Measurements from ENCODE around the gene MED13L. TPM values are rescaled to one million over a fixed set of nuclear protein-coding genes. Genes with fewer than 3 reads are reported as not detected.

MED13L gene
- total and polyA plus RNA-seq, 3 donors from 2014 or later, result 56.4 to 173 (median 133) TPM

DNA sequence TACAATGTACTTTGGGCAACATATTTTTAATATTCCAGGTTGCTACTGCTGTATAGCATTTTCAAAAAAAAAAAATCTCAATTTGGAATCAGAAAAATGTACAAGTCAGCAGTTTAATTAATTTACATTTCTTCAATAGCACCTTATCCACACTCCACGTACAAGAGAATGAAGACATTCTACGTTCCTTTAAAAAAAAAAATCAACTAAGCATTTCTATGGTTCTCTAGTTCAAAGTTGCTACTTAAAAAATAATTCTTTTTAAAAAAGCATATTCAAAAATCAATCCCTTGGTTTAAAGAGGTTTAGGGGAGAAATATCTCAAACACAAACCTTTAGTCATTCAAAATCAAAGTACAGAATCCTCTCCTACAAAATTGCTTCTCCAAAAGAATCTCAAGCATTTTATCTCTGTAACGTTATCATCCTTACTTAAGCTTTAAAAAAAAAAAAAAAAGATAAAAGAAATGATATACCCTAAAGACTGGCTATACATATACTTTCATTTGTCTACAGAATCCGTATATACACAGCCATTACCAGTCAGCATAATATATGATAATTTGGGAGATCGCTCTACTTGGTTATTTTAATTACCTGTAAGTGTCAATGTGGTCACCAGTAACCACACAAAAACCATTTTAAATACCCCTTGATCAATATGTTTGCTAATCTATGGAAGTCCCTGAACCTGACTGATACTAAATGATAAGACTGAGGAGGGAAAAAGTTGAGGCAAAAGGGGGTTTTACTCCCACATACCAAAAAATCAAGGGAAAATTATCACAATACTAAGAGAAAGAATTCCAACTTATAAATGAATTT, 2.7 kb downstream of the MED13L start:
- WGBS, 2 donors, result 30 to 33% methylated on average over 5 of the region's 5 CpGs
- Histone ChIP-seq H3K9me3 (no peaks in the 10 kb centered on the region), H3K27me3 (no peaks in the 10 kb centered on the region), H3K4me3 (peak overlapping the region in 1 of 2 donors; percentile 71), H3K36me3 (ENCODE audit: low read depth, missing control alignments) (no peaks in the 10 kb centered on the region), H3K4me1 (peaks cover 9% of the 10 kb centered on the region), H3K27ac (peak overlapping the region in 1 of 2 donors; percentile 41)
- no peak for TF ChIP-seq POLR2A (IDR thresholded peaks at IDR 0.05)
- TF ChIP-seq, protein P1, sequence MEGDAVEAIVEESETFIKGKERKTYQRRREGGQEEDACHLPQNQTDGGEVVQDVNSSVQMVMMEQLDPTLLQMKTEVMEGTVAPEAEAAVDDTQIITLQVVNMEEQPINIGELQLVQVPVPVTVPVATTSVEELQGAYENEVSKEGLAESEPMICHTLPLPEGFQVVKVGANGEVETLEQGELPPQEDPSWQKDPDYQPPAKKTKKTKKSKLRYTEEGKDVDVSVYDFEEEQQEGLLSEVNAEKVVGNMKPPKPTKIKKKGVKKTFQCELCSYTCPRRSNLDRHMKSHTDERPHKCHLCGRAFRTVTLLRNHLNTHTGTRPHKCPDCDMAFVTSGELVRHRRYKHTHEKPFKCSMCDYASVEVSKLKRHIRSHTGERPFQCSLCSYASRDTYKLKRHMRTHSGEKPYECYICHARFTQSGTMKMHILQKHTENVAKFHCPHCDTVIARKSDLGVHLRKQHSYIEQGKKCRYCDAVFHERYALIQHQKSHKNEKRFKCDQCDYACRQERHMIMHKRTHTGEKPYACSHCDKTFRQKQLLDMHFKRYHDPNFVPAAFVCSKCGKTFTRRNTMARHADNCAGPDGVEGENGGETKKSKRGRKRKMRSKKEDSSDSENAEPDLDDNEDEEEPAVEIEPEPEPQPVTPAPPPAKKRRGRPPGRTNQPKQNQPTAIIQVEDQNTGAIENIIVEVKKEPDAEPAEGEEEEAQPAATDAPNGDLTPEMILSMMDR (IDR thresholded peaks at IDR 0.05), result no peak
- intact Hi-C loops (cut with DNase I; ENCODE audit: low total_unique reads), result no loop called here
- no peak for DNase-seq

GRCh38 chr12:116273813-116274550, 3.5 kb downstream of the MED13L start:
- H3K36me3 ChIP-seq (ENCODE audit: low read depth, missing control alignments), result no peaks in the 10 kb centered on the region

GRCh38 chr12:116267948-116268347, 9.5 kb downstream of the MED13L start:
- H3K27me3 ChIP-seq, result no peaks in the 10 kb centered on the region
- WGBS, 2 donors, result 26 to 48% methylated on average over 1 of the region's 1 CpG
- peaks cover 47% of the 10 kb centered on the region for H3K4me1 ChIP-seq
- no peaks in the 10 kb centered on the region for H3K9me3 ChIP-seq
- H3K27ac ChIP-seq, result no peak overlapping the region
- DNase-seq, result no peak
- intact Hi-C loops (cut with DNase I; ENCODE audit: low total_unique reads), result no loop called here
- no peak overlapping the region for H3K4me3 ChIP-seq
- TF ChIP-seq POLR2A (IDR thresholded peaks at IDR 0.05), result no peak
- H3K36me3 ChIP-seq (ENCODE audit: low read depth, missing control alignments), result no peaks in the 10 kb centered on the region

More at GRCh38 chr12:116273813-116274550, 3.5 kb downstream of the MED13L start:
- Histone ChIP-seq H3K4me3 (no peak overlapping the region), H3K27me3 (no peaks in the 10 kb centered on the region), H3K9me3 (no peaks in the 10 kb centered on the region), H3K4me1 (peaks cover 9% of the 10 kb centered on the region), H3K27ac (no peak overlapping the region)
- no peak for DNase-seq
- no peak for TF ChIP-seq POLR2A (IDR thresholded peaks at IDR 0.05)
- TF ChIP-seq, protein P1 (IDR thresholded peaks at IDR 0.05), result no peak
- WGBS, 2 donors, result 36 to 45% methylated on average over 4 of the region's 4 CpGs
- intact Hi-C loops (cut with DNase I; ENCODE audit: low total_unique reads), result no loop called here

DNA sequence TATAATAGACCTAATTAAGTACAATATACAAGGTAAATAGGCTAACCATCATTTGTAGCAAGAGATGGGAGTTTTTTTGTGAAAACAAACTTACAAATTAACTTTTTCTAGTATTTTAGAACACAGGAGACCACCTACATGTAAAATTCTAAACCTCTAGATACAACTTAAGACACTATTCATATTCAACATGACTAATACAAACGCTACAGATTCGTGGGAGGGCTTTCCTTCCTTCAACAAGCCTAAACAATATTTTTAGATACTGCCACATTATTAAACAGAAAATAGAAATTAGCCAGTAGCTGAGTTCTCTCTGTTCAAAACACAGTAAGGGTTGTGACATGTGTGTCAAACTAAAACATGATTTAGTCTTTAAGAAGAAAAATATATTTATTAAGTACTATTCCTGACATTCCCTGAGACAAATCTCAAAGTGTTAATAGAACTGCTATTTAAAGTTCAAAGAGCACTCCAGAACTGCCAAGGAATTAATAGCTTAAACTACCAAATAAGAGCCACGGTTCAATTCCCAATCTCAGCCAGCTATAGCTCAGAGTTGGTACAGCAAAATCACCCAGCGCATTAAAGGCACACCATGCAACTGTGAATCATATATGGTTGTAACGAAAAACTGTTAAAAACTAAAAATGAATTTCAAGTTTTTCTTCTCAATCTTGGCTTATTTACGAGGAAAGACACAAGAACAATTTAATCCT, 10.7 kb downstream of the MED13L start:
- intact Hi-C loops (cut with DNase I; ENCODE audit: low total_unique reads), result no loop called here
- Histone ChIP-seq H3K36me3 (ENCODE audit: low read depth, missing control alignments) (no peaks in the 10 kb centered on the region), H3K4me3 (no peak overlapping the region), H3K9me3 (no peaks in the 10 kb centered on the region), H3K4me1 (peaks cover 47% of the 10 kb centered on the region), H3K27ac (peak overlapping the region in 1 of 2 donors; percentile 44), H3K27me3 (no peaks in the 10 kb centered on the region)
- 59% methylated on average over 6 of the region's 6 CpGs for WGBS, 2 donors
- DNase-seq, result no peak
- TF ChIP-seq, protein P1 (IDR thresholded peaks at IDR 0.05), result no peak
- TF ChIP-seq POLR2A (IDR thresholded peaks at IDR 0.05), result no peak

DNA sequence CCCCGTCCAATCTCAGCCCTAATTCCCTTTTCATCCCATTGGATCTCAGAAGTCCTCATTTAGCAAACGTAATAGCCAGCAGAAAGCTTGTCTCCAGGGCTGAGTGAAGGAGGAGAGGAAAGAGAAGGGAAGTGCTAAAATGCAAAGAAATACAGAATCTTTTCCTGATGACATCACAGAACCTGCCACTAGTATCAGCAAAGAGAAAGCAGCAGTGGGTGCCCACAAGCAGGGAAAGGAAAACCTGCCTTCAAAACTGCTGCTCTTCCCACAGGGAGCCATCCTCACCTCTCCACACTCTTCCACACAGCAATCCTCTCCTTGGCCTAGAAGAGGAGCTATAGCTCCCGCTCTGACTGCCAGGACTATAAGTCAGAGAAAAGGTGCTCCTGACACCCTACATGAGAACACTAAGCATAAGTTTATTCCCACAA, 11.3 kb downstream of the MED13L start:
- peaks cover 47% of the 10 kb centered on the region for H3K4me1 ChIP-seq
- H3K36me3 ChIP-seq (ENCODE audit: low read depth, missing control alignments), result no peaks in the 10 kb centered on the region
- no peak for TF ChIP-seq POLR2A (IDR thresholded peaks at IDR 0.05)
- TF ChIP-seq, protein P1 (IDR thresholded peaks at IDR 0.05), result no peak

More for the DNA sequence above, 11.3 kb downstream of the MED13L start:
- WGBS, 2 donors, result 56 to 73% methylated on average over 3 of the region's 3 CpGs
- H3K27me3 ChIP-seq, result no peaks in the 10 kb centered on the region
- intact Hi-C loops (cut with DNase I; ENCODE audit: low total_unique reads), result no loop called here
- no peak overlapping the region for H3K4me3 ChIP-seq
- H3K9me3 ChIP-seq, result no peaks in the 10 kb centered on the region
- H3K27ac ChIP-seq, result peak overlapping the region in 1 of 2 donors; percentile 44
- DNase-seq, result peak; percentile 32

Data from testis (tissue), 3 donors.